GM18517 (cell line): Measurements from ENCODE around the gene NFIC.
"Not testable (repeated sequence)": the region's sequence is repeated elsewhere in the genome, so short reads cannot be mapped to it uniquely, and the experiment has no call there.

Experiments used
- ATAC-seq: cut with Tn5 transposase; IDR thresholded peaks from one replicate; pipeline ENCODE4 v1.9.1; 2021; ENCODE audit warnings: mild to moderate bottlenecking, moderate library complexity; ENCODE audit not compliant: unreplicated experiment

The NFIC gene

GRCh38 chr19:3370728-3371591, 4.6 kb downstream of the NFIC start:
- no peak for ATAC-seq

GRCh38 chr19:3372413-3372812, 6.0 kb downstream of the NFIC start:
- ATAC-seq = no peak

GRCh38 chr19:3373971-3374368, 7.6 kb downstream of the NFIC start:
- ATAC-seq = no peak

GRCh38 chr19:3374369-3375112, 8.2 kb downstream of the NFIC start:
- no peak for ATAC-seq

GRCh38 chr19:3375221-3376090, 9.1 kb downstream of the NFIC start:
- no peak for ATAC-seq

GRCh38 chr19:3376091-3376455, 9.7 kb downstream of the NFIC start:
- not testable (repeated sequence) for ATAC-seq

- no peak for ATAC-seq
Observed at GRCh38 chr19:3378352-3379150, 12.2 kb downstream of the NFIC start.

- no peak for ATAC-seq
Observed at GRCh38 chr19:3380829-3381228, 14.4 kb downstream of the NFIC start.

GRCh38 chr19:3381701-3382372, 15.5 kb downstream of the NFIC start:
- no peak for ATAC-seq

GRCh38 chr19:3382460-3383100, 16.2 kb downstream of the NFIC start:
- no peak for ATAC-seq

- ATAC-seq = no peak
Observed at GRCh38 chr19:3383121-3383722, 16.8 kb downstream of the NFIC start.

GRCh38 chr19:3386447-3387234, 20.3 kb downstream of the NFIC start:
- ATAC-seq = no peak

- ATAC-seq = no peak
Observed at GRCh38 chr19:3387645-3388589, 21.5 kb downstream of the NFIC start.

- no peak for ATAC-seq
Observed at GRCh38 chr19:3389446-3389778, 23.0 kb downstream of the NFIC start.

- ATAC-seq = no peak
Observed at GRCh38 chr19:3389876-3390371, 23.5 kb downstream of the NFIC start.

- ATAC-seq = not testable (repeated sequence)
Observed at GRCh38 chr19:3391911-3392310, 25.5 kb downstream of the NFIC start.

GRCh38 chr19:3392480-3392879, 26.1 kb downstream of the NFIC start:
- ATAC-seq = no peak
